Right renal pelvis (tissue), 4 donors: ENCODE measurements around the gene CMTR1. TPM values are rescaled to one million over a fixed set of nuclear protein-coding genes. Genes with fewer than 3 reads are reported as not detected.
"Not testable (repeated sequence)": the region's sequence is repeated elsewhere in the genome, so short reads cannot be mapped to it uniquely, and the experiment has no call there.

Experiments used
- DNase-seq, 4 donors: peaks; one replicate each; pipeline ENCODE4 v3.0.0-alpha.2; 2013; ENCODE audit warnings: low read depth in 4 of 4, low spot score in 3 of 4, missing footprints in 1 of 4
- polyA plus RNA-seq, 4 donors: library from polyadenylated mRNA; unstranded; fragments of 120-200 nt; gene quantifications; one replicate each; pipeline ENCODE4 v1.2.1, GENCODE V29; 2013; ENCODE audit not compliant: insufficient read length in 4 of 4

Gene CMTR1
- polyA plus RNA-seq, result 10 to 100 TPM; 43.5 to 49.3 (median 46.5) TPM

GRCh38 chr6:37432916-37433656, at the start of gene CMTR1:
Gene CMTR1, plus strand, starts transcription at chr6:37433221. Its CDS starts 2,409 bp downstream, at chr6:37435630.
- DNase-seq, result peak; percentile 77 to 84 (median 78)

- DNase-seq, result no peak
Measured at GRCh38 chr6:37388578-37388977, 44.4 kb upstream of the CMTR1 start.

GRCh38 chr6:37389857-37390256, 43.2 kb upstream of the CMTR1 start:
- no peak for DNase-seq

- no peak for DNase-seq
Measured at GRCh38 chr6:37391120-37391519, 41.9 kb upstream of the CMTR1 start.

- no peak for DNase-seq
Measured at GRCh38 chr6:37392821-37393220, 40.2 kb upstream of the CMTR1 start.

GRCh38 chr6:37393381-37393929, 39.6 kb upstream of the CMTR1 start:
- DNase-seq, result no peak

- no peak for DNase-seq
Measured at GRCh38 chr6:37396571-37397180, 36.3 kb upstream of the CMTR1 start.

GRCh38 chr6:37399131-37399530, 33.9 kb upstream of the CMTR1 start:
- DNase-seq, result no peak

- DNase-seq, result no peak
Measured at GRCh38 chr6:37399795-37400490, 33.1 kb upstream of the CMTR1 start.

GRCh38 chr6:37401658-37402057, 31.4 kb upstream of the CMTR1 start:
- DNase-seq, result not testable (repeated sequence)

GRCh38 chr6:37406726-37407341, 26.2 kb upstream of the CMTR1 start:
- DNase-seq, result no peak

- DNase-seq, result no peak
Measured at GRCh38 chr6:37407948-37408347, 25.1 kb upstream of the CMTR1 start.

- DNase-seq, result no peak
Measured at GRCh38 chr6:37409501-37409900, 23.5 kb upstream of the CMTR1 start.

GRCh38 chr6:37417393-37417792, 15.6 kb upstream of the CMTR1 start:
- DNase-seq, result no peak

- DNase-seq, result no peak
Measured at GRCh38 chr6:37418722-37419121, 14.3 kb upstream of the CMTR1 start.

- DNase-seq, result no peak
Measured at GRCh38 chr6:37426058-37426944, 6.7 kb upstream of the CMTR1 start.

GRCh38 chr6:37426945-37427510, 6.0 kb upstream of the CMTR1 start:
- no peak for DNase-seq

- DNase-seq, result no peak
Measured at GRCh38 chr6:37429352-37429750, 3.7 kb upstream of the CMTR1 start.

GRCh38 chr6:37432590-37432915, 468 bp upstream of the CMTR1 start:
- no peak for DNase-seq
